ENCODE data around the gene LCK.
"Not testable (repeated sequence)": the region's sequence is repeated elsewhere in the genome, so short reads cannot be mapped to it uniquely, and the experiment has no call there.

The LCK gene

GRCh38 chr1:32273391-32274208 lies 22.5 kb downstream of the LCK start:
- no peak for DNase-seq (ENCODE audit: low read depth)
- no peak overlapping the region for H3K4me3 ChIP-seq (ENCODE audit: control insufficient read depth, low read depth, low read length)
- TF ChIP-seq CTCF (IDR thresholded peaks at IDR 0.05; ENCODE audit: control insufficient read depth, insufficient read depth, low read depth, low read length, missing control alignments) = no peak

GRCh38 chr1:32274646-32275340 lies 23.7 kb downstream of the LCK start:
- no peak overlapping the region for H3K4me3 ChIP-seq (ENCODE audit: control insufficient read depth, low read depth, low read length)
- DNase-seq (ENCODE audit: low read depth) = no peak
- TF ChIP-seq CTCF (IDR thresholded peaks at IDR 0.05; ENCODE audit: control insufficient read depth, insufficient read depth, low read depth, low read length, missing control alignments) = no peak

GRCh38 chr1:32275424-32275823 lies 24.4 kb downstream of the LCK start:
- H3K4me3 ChIP-seq (ENCODE audit: control insufficient read depth, low read depth, low read length) = no peak overlapping the region
- DNase-seq (ENCODE audit: low read depth) = no peak
- TF ChIP-seq CTCF (IDR thresholded peaks at IDR 0.05; ENCODE audit: control insufficient read depth, insufficient read depth, low read depth, low read length, missing control alignments) = no peak

GRCh38 chr1:32276032-32276782 lies 25.1 kb downstream of the LCK start:
- H3K4me3 ChIP-seq (ENCODE audit: control insufficient read depth, low read depth, low read length) = no peak overlapping the region
- DNase-seq (ENCODE audit: low read depth) = no peak
- no peak for TF ChIP-seq CTCF (IDR thresholded peaks at IDR 0.05; ENCODE audit: control insufficient read depth, insufficient read depth, low read depth, low read length, missing control alignments)

GRCh38 chr1:32284777-32285176 lies 33.7 kb downstream of the LCK start:
- not testable (repeated sequence) for H3K4me3 ChIP-seq (ENCODE audit: control insufficient read depth, low read depth, low read length); DNase-seq (ENCODE audit: low read depth)

- no peak for DNase-seq (ENCODE audit: low read depth)
- no peak for TF ChIP-seq CTCF (IDR thresholded peaks at IDR 0.05; ENCODE audit: control insufficient read depth, insufficient read depth, low read depth, low read length, missing control alignments)
Observed at GRCh38 chr1:32285658-32286057, 34.6 kb downstream of the LCK start.

GRCh38 chr1:32286763-32287162 lies 35.7 kb downstream of the LCK start:
- no peak for DNase-seq (ENCODE audit: low read depth)
- TF ChIP-seq CTCF (IDR thresholded peaks at IDR 0.05; ENCODE audit: control insufficient read depth, insufficient read depth, low read depth, low read length, missing control alignments) = no peak
- no peak overlapping the region for H3K4me3 ChIP-seq (ENCODE audit: control insufficient read depth, low read depth, low read length)

More at GRCh38 chr1:32285658-32286057, 34.6 kb downstream of the LCK start:
- no peak overlapping the region for H3K4me3 ChIP-seq (ENCODE audit: control insufficient read depth, low read depth, low read length)

Measured in AG09309 (cell line).